HuH-7.5 (cell line): ENCODE measurements around the gene ADPRHL1.

Experiments
- DNase-seq: peaks from one replicate; pipeline ENCODE4 v3.0.0; 2011; ENCODE audit warnings: low spot score

ADPRHL1 gene

DNA sequence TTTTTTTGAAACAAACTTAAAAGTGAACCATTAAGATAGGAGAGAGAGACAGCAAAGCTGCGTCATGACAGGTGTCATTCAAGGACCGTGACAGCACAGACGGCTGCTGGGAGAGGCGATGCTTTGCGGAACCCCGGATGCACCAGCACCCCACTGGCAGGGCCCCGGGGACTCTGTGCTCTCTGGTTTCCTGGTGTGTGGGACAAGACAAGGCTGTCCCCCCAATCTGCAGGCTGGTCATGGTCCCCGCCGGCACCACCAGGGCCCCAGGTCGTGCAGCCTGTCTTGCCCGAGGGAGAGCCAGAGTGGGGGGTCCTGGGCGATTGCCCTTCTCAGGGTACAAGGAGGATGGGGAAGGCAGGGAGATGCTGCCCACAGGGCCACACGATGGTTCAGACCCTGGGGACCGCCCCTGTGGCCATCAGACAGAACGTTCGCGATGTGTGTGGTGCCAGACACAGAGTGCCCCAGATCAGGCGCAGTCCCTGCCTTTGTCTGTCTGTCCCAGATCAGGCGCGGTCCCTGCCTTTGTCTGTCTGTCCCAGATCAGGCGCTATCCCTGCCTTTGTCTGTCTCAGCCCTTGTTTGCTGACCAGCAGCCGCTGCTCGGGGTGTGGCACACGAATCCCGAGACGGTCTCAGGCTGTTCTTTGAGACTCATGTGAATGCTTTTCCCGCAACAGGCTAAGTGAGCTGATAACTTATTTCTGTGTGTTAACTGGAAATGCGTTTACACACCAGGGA, 36.1 kb downstream of the ADPRHL1 start:
- DNase-seq: no peak

DNA sequence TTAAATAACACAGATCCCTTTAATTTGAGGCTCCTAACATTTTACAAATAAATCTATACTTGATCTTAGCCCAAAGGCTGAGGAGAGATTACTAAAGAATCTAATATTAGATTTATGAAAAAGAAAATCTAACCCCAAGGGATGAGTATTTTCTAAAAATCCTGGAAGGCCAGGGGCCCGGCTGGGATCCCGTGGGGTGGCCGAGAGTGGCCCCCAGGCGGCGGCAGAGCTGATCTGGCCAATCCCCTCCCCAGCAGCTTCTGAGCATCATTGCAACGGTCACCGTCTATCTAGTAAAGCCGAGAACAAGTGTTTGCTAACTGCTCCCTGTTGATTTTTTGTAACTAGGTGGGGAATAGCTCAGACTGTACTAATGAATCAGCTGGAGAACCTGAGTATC, 37.5 kb downstream of the ADPRHL1 start:
- no peak for DNase-seq

DNA sequence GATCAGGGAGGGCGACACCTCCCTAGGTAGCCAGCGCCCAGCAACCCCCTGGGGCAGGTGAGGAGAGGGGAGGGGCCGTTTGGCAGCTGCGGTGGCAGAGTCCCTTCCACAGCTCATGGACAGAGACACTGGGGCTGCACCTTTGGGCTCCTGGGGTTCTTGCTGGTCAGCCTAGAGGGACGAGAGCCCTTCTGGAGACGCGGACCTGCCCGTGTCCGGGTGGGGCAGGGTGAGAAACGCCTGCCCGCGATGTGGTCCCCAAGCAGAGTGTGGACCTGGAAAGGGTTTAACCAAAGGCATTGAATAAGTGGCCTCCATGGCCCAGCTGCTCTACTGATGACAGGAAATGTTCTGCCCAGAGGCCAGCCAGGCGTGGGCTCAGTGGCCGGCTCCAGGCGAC, 38.3 kb downstream of the ADPRHL1 start:
- no peak for DNase-seq

DNA sequence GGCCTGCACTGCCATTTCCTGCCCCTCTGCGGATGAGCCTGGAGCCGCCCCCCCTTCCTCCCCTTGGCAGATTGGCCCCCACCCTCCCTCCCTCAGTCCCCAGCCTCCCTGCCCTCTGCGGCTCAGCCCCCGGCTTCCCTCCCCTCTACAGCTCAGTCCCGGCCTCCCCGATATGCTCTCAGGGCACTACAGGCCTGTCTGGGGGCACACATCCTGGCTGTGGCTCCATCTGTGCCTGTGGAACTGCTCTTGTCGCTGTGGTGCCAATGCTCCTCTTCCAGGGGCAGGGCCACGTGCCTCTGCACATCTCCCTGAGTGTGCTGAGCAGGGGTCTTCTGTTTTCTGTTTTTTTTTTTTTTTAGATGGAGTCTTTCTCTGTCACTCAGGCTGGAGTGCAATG, 39.0 kb downstream of the ADPRHL1 start:
- no peak for DNase-seq

DNA sequence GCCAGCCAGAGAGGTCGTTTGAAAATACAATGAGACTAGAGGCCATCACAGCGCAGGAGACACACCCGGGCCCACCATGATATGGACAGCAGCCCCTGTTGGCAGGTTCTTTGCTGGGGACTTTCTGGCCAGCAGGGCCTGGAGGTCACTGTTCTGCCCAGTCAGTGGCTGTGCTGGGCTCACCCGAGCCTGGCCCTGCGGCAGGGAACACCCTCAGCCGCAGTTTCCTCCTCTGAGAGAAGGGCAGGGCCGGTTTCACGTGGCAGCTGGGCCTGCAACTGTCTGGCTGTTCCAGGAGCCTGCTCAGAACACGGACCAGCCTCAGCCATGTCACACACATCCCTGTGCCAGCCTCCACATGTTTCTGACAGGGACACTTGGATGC, 39.4 kb downstream of the ADPRHL1 start:
- no peak for DNase-seq

DNA sequence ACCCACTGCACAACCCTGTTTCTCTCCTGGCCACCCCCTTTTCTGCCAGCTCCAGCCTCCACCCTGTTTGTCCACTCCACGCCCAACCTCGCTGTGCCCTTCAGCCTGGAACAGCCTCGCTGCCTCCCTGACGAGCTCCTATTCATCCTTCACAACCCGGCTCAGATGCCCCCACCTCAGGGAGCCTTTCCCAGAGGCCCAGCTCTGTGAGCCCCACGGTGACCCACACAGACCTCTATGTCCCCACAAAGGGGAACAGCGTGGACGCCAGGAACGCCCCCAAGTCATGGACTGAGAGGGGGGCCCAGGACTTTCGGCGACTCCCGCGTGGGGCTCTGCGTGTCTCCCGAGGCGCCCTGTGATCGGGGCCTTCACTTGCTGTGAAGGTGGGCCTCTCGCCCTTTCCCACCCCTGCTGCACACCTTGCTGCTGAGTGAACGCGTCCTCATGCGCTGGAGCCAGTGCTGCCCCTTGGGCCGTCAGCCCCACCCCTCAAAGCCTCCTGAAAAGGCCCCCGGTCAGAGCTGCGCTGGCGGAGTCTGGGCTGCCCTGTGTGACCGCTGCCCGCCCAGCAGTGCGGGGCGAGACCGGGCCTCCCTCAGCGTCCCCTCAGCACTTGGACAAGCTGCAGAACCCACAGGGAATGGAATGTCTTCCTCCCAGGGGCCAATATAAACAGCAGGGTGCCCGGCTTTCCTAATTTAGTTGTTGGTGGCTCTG, 40.0 kb downstream of the ADPRHL1 start:
- DNase-seq: no peak

DNA sequence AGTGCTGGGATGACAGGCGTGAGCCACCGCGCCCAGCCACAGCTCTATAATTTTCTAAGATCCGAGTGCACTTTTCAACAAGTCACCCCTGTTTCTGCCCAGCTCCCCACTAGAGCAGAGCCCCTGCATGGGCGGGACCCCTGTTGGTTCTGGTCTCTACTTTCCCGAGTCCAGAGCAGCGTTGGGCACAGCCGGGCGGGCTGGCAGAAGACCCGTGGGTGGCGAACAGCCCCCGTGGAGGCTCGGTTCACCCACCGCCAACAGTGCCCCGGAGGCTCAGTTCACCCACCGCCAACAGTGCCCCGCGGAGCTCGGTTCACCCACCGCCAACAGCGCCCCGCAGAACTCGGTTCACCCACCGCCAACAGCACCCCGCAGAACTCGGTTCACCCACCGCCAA, 40.8 kb downstream of the ADPRHL1 start:
- no peak for DNase-seq

DNA sequence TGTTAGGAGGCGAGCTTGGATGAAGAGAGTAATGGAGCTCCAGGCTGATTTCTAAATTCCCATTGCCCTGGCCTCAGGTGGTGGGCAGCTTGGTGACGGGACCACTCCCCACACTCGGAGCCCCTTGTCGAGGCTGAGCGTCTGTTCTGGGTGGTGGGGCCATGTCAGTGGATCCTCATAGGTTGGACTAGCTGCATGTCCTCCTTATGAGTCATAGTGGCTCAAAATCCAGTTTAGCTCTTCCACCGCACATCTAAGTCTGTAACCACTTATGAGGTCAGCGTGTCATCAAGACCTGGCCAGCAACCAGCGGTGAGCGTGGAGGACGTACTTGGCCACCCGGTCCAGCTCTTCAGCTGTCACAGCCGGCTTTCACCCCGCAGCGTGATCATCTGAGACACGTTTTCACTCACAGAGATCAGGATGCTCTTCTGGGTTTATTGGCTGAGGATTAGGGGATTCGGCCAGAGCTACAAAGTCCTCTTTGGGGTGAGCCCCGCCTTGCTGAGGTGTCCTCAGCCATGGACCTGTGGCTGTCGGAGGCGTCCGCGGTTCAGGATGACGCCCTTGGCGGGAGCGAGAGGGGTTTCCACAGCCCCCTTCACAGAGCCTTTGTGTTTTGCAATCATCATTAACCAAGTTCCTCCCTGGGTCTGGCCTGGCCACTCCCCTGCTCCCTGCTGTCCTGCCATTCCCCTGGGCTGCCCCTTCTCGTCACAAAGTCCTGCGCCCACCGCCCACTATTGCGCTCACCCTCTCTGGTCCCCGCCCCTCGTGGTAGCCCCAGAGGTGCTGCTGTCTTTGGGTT, 41.9 kb downstream of the ADPRHL1 start:
- no peak for DNase-seq

DNA sequence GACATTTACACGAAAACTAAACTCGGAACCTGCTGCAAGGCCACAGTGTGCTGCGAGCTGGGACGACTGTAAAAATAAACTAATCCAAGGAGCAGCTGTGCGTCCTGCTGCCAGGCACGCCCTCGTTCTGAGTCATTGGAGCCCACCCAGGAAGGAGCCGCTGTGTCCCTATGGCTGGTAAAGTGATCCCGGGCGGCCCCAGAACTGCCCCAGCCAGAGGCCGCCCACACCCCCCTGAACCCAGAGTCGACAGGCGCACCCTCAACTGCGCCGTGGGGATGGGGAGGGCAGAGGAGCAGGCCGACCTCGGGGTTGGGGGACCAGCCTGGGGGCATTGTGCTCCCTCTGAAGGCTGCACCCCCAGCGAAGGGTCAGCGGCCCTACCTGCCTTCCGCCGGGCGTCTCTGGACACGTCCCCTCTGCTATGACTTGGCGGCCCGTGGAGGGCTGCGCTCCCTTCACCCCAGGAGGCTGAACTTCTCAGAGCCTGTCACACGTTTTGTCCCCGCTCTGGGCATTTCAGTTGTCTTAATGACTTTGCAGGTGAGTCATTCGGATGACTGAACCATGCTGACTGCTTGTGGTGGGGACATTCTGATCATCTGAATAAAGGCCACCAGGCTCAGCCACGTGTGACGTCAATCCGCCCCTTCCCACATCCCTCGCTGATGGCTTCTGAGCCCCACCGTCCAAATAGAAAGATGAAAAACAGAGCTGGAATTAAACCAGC, 42.7 kb downstream of the ADPRHL1 start:
- DNase-seq: no peak

DNA sequence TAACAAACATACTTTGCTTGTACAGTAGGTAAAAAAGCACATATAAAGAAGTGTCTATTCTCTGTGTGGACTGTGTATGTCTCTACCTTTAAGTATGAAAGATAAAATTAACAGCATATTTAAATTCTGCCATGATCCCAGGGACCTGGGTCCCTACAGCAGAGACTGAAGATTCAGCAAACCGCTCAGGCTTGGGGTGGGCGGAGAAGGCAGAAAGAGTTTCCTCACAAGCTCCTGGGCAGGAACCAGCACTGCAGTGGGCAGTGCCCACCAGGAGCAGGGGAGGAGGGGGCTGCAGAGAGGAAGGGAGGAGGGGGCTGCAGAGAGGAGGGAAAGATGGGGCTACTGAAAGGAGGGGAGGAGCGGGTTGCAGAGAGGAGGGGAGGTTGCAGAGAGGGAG, 44.7 kb downstream of the ADPRHL1 start:
- DNase-seq: no peak

DNA sequence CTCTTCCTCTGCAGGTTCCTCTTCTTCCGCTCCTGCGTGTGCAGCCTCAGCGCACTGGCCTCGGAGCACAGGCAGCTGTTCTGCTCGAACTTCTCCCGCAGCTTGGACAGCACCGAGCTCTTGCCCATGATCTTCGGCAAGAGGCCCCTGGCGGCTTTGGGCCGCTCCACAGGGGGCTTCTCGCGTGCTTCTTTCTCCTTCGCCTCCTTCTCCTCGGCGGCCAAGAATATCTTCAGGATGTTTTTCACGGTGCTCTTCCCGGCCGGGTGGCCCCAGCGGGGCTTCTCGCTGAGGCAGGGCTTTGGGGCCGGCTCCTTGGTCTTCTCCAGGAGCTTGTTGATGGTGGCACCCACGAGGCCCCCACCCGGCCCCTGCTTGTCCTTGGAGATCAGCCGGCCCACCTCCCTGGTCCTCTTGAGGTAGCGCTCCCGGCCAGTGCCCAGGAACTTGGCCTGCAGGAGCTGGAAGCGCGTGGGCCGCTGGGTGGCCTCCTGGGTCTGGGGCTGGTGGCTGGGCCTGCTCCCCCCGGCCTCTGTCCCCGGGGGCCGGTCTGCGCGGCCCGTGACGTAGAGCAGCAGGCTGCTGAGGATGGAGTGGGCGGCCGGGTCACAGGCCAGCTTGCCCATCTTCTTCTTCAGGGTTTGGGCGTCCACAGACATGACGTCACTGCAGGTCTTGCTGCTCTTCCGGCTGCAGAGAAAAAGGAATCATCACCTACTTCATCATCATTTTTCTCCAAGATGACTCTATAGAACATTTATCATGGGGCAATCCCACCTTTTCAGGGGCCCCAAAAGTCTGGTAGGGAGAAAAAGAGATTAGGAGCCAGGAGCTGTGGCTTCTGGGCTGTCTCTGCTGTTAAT, 45.5 kb downstream of the ADPRHL1 start:
- no peak for DNase-seq

DNA sequence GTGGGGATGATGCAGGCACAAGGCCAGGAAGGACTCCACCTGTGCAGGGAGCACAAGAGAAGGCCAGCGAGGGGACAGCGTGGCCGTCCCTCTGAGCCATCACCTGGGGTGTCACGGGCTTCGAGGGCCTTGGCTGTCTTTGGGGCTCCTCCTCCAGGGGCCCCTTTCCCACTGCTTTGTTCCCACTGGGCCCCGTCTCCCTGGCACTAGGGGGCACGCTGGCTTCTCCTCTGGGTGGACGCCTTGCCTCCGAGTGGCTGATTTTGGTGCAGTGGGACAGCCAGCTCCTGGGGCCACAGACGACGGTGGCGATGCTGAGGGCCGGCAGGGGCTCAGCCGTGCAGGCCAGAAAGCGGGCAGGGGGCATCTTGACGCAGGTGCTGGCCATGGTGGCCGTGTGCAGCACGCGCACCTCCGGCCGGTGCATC, 46.2 kb downstream of the ADPRHL1 start:
- DNase-seq: no peak

DNA sequence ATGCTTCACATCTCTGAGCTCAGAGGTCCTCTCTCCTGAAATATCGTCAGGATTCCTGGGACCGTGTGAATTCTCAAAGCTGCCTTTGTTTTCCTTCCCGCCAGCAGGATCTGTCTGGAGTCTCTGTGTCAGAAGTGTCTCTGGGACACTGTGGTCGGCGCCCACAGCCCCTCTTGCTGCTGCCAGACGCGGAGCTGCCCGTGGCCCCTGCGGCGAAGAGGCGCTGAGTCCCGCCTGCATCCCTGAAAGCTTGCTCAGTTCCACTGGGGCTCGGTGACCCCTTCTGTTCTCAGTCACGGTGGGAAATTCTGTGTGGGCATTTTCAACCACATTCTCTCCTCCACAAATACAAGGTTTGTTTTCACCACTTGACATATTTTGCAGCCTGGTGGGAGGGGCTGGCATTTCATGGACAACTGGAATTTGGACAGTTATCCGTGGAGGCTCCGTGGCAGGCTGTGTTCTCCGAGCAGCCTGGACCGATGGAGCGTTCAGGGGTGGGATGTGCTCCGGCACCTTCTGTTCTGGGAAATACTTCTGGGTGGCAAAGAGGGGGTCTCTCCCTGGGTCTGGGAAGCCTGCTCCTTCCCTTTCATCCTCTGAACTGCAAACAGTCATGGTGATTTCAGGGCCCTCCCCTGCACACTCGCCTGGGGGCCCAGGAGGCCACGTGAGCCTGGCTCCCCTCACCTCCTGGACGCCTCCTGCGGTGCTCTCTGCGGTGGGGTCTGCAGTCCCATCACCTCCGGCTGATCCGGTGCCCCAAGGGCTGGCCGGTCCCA, 46.8 kb downstream of the ADPRHL1 start:
- no peak for DNase-seq

DNA sequence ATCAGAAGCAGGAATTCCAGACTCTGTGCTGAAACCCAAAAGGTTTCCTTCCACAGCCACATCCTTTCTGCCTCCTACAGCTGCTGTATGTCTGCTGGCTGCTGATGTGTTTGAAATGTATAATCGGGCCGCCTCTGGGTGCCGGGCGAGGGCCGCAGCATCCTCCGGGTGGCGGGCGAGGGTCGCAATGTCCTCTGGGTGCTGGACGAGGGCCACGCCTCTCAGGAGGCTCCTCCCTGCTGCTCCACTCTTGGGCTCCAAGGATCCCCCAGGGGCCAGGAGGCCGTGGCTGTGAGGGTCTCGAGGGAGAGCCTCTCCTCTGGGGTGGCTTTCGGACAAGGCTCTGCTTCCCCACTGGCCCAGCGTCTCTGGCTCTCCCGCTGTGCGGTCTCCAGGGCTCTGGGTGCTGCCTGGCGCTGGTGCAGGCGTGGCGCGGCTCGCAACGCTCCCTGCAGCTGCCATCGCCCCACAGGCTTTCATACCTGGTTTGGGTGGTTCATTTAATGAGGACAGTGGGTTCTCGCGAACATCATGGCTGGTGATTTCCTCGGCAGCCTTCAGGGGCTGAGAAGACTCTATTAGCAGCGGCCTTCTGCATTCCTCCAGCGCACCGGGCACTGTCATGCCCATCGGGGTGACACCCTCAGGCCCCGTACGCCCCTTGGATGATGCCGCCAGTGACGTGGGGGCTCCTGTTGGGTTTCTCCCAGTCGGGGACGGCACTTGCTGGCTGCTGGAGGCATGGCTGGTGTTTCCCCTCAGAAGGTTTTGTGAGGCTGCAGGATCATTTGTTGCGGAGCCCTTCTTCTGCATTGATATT, 47.6 kb downstream of the ADPRHL1 start:
- no peak for DNase-seq

DNA sequence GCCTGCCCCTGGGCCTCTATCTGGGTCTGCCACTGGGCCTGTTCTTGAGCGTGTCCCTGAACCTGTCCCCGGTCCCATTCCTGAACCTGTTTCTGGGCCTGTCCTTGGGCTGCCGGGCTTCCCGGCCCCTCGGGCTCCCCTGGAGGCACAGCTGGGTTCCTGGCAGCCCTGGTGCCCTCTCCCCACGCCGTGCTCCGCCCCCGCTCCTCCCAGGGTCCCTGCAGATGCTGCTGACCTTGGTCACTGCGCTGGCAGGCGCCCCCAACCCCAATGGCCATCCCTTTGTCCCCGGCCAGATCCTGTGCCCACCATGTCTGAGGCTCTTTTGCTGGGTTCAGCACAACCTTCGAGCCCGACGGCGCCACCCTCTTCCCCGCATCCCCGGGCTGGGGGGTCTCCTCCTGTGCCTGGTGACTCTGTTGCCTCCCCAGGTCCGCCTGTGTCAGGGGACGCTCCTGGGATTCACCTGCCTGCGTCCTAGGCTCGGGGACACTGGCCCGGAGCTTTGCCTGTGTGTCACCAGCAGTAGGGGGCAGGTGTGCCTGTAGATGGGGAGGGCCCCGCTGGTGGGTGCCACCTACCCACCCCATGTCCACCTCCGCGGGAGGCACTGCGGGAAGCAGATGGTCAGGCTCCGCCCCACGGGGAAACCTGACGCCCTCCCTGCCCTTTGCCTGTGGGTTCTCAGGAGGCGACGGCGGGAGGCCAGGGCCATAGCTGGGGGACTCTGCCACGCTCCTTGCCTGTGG, 48.4 kb downstream of the ADPRHL1 start:
- no peak for DNase-seq

DNA sequence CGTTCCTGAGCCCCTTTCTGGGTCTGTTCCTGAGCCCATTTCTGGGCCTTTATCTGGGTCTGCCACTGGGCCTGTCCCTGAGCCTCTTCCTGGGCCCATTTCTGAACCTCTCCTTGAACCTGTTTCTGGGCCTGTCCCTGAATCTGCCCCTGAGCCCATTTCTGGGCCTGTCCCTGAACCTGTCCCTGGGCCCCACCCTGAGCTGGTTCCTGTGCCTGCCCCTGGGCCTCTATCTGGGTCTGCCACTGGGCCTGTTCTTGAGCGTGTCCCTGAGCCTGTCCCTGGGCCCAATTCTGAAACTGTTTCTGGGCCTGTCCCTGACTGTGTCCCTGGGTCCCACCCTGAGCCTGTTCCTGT, 48.9 kb downstream of the ADPRHL1 start:
- no peak for DNase-seq

DNA sequence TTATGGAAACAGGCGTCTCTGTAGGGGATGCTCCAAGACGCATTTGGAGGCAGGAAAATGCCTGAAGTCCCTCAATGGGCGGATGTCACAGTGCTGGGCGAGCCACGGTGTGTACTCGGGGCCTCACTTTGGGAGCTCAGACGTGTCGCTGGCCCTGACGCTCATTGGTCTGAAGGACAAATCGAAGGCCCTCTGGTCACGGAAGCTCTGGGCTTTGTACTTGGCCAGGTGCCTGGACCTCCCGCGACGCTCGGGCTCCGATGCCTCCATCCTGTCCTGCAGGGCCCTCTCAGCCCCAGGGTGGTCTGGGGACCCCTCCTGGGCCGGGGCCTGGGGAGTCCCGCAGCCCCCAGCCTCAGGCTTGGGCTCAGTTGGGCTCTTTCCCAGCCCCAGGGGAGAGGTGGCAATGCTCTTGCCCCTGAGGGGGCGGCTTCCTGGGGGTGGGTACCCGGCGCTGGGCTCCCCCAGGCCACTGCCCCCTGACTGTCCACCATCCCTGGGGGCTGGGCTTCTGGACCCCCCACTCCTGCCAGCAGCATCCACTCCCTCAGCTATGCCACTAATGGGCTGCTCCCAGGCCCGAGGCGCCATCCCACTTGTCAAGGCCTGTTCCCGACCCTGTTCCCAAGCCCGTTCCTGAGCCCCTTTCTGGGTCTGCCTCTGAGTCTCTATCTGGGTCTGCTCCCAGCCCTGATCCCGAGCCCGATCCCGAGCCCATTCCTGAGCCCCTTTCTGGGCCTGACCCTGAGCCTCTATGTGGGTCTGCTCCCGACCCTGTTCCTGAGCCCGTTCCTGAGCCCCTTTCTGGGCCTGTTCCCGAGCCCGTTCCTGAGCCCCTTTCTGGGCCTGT, 49.8 kb downstream of the ADPRHL1 start:
- DNase-seq: no peak
